Measurements from ENCODE around the gene HMGA1.

Gene HMGA1

GRCh38 chr6:34226731-34227586 is 9.7 kb upstream of the HMGA1 start:
- DNase-seq (ENCODE audit: low read depth, low spot score), result no peak
- no peak overlapping the region for H3K4me3 ChIP-seq (ENCODE audit: low read depth, low read length)
- POLR2A ChIA-PET, result interaction anchor here (2.0 kb wide), 1 partner anchor 10 kb away, joined by 9 read pairs; the partner anchor contains the start of gene HMGA1
- CTCF ChIA-PET, result interaction anchor here (0.9 to 1.7 kb wide), 3 partner anchors 10 to 23 kb away, joined by 3 to 4 read pairs (median 4); partner anchors contain the start of gene HMGA1
- no peak for TF ChIP-seq CTCF (IDR thresholded peaks at IDR 0.05; ENCODE audit: insufficient read depth, low read length, missing control alignments)

GRCh38 chr6:34227761-34228421 is 8.8 kb upstream of the HMGA1 start:
- TF ChIP-seq CTCF (IDR thresholded peaks at IDR 0.05; ENCODE audit: insufficient read depth, low read length, missing control alignments), result no peak
- H3K4me3 ChIP-seq (ENCODE audit: low read depth, low read length), result no peak overlapping the region
- ChIA-PET POLR2A (interaction anchor here (2.0 kb wide), 1 partner anchor 9 kb away, joined by 9 read pairs; the partner anchor contains the start of gene HMGA1), CTCF (interaction anchor here (1.7 kb wide), 2 partner anchors 9 to 21 kb away, joined by 4 read pairs; partner anchors contain the start of gene HMGA1)
- DNase-seq (ENCODE audit: low read depth, low spot score), result no peak

- CTCF ChIA-PET, result interaction anchor here (0.7 to 1.2 kb wide), 2 partner anchors 20 to 34 kb away, joined by 3 read pairs; no protein-coding TSS in a partner anchor
- POLR2A ChIA-PET, result no interaction called here
- no peak for TF ChIP-seq CTCF (IDR thresholded peaks at IDR 0.05; ENCODE audit: insufficient read depth, low read length, missing control alignments)
- no peak overlapping the region for H3K4me3 ChIP-seq (ENCODE audit: low read depth, low read length)
- no peak for DNase-seq (ENCODE audit: low read depth, low spot score)
Measured at GRCh38 chr6:34229877-34230276, 6.8 kb upstream of the HMGA1 start.

GRCh38 chr6:34230653-34231371 is 5.9 kb upstream of the HMGA1 start:
- no peak for TF ChIP-seq CTCF (IDR thresholded peaks at IDR 0.05; ENCODE audit: insufficient read depth, low read length, missing control alignments)
- no peak overlapping the region for H3K4me3 ChIP-seq (ENCODE audit: low read depth, low read length)
- POLR2A ChIA-PET, result no interaction called here
- no peak for DNase-seq (ENCODE audit: low read depth, low spot score)
- CTCF ChIA-PET, result interaction anchor here (1.2 kb wide), 1 partner anchor 19 kb away, joined by 3 read pairs; no protein-coding TSS in a partner anchor

- no peak for DNase-seq (ENCODE audit: low read depth, low spot score)
- H3K4me3 ChIP-seq (ENCODE audit: low read depth, low read length), result no peak overlapping the region
- ChIA-PET POLR2A (no interaction called here), CTCF (interaction anchor here (1.3 kb wide), 1 partner anchor 17 kb away, joined by 9 read pairs; the partner anchor contains the start of gene SMIM29)
- TF ChIP-seq CTCF (IDR thresholded peaks at IDR 0.05; ENCODE audit: insufficient read depth, low read length, missing control alignments), result no peak
Measured at GRCh38 chr6:34231566-34232336, 4.9 kb upstream of the HMGA1 start.

All from AG04449 (cell line).